Aorta (tissue), 5 donors: ENCODE results near the gene FRMD5. TPM values are rescaled to one million over a fixed set of nuclear protein-coding genes. Genes with fewer than 3 reads are reported as not detected.

Experiments
- ATAC-seq: fragments of 200-7000 bp; cut with Tn5 transposase; one replicate; pipeline ENCODE4 v1.9.1; 2022; ENCODE audit warnings: moderate library complexity; ENCODE audit not compliant: low FRiP score
- DNase-seq, 2 donors: peaks; one replicate each; pipeline ENCODE4 v3.0.0-alpha.2; 2020
- H3K27ac ChIP-seq, 2 donors: one replicate each; pipeline ENCODE4 v1.5.1; 2013; ENCODE audit warnings: low read length in 2 of 2, mild to moderate bottlenecking in 2 of 2, moderate library complexity in 2 of 2, control low read depth in 1 of 2, inconsistent platforms in 1 of 2, low read depth in 1 of 2
- H3K27me3 ChIP-seq, 2 donors: one replicate each; pipeline ENCODE4 v1.6.1; 2013; ENCODE audit warnings: control low read depth in 1 of 2, low read length in 1 of 2, mild to moderate bottlenecking in 1 of 2, moderate library complexity in 1 of 2; ENCODE audit not compliant: insufficient read depth in 2 of 2, control insufficient read depth in 1 of 2
- H3K36me3 ChIP-seq, 2 donors: one replicate each; pipeline ENCODE4 v1.6.1; 2013; ENCODE audit warnings: control low read depth in 1 of 2, low read length in 1 of 2, mild to moderate bottlenecking in 1 of 2; ENCODE audit not compliant: insufficient read depth in 2 of 2, control insufficient read depth in 1 of 2
- H3K4me1 ChIP-seq, 2 donors: one replicate each; pipeline ENCODE4 v1.6.1; 2013; ENCODE audit warnings: low read length in 2 of 2, control low read depth in 1 of 2, mild to moderate bottlenecking in 1 of 2, moderate library complexity in 1 of 2; ENCODE audit not compliant: insufficient read depth in 2 of 2, control insufficient read depth in 1 of 2
- H3K4me3 ChIP-seq, 2 donors: one replicate each; pipeline ENCODE4 v1.5.1; 2013; ENCODE audit warnings: low read length in 2 of 2, control low read depth in 1 of 2, mild to moderate bottlenecking in 1 of 2
- H3K9me3 ChIP-seq: one replicate; pipeline ENCODE4 v1.6.1; 2013; ENCODE audit warnings: mild to moderate bottlenecking, low read length; ENCODE audit not compliant: control insufficient read depth
- WGBS, 2 donors: extraction: QIAGEN DNeasy Blood & Tissue Kit; methylation state at CpG; one replicate each; pipeline ENCODE4 v1.1.7; 2013; 5-methylcytosine and 5-hydroxymethylcytosine counted together
- intact Hi-C, 2 donors: fragments of 100-400 bp; cut with DNase I; formaldehyde crosslinking; loops; one replicate each; pipeline versions ENCODE4 v1.14.2 to v1.15.0; 2022
- polyA plus RNA-seq, 2 donors: library from polyadenylated mRNA; stranded (reverse); fragments of 200-250 nt; gene quantifications; one replicate each; pipeline ENCODE4 v1.2.3, GENCODE V29; 2013
- total RNA-seq, 2 donors: library from RNA; stranded (reverse); fragmentation: NEBNext Ultra II Directional; extraction: Animal tissue kit (Norgen Biotek cat#: 25700); gene quantifications; one replicate each; pipeline ENCODE4 v1.2.1, GENCODE V29; 2021
- donor health status: healthy with polysubstance abuse.
- donor health status: Bipolar disorder and iron deficiency.
- donor health status: DM: no; HTN: no; CAD: no.
- donor health status: DM: no; HTN: no; CAD: no.
- donor health status: DM: yes; HTN: yes; CAD: no.

The FRMD5 gene
- total and polyA plus RNA-seq, 4 donors = 0.18 to 0.88 (median 0.58) TPM

- no peaks in the 10 kb centered on the region for H3K4me1 ChIP-seq
- ATAC-seq (no peak), DNase-seq (no peak)
- H3K9me3 ChIP-seq = peaks cover 2% of the 10 kb centered on the region
- 76% methylated on average over 1 of the region's 1 CpG for WGBS, 2 donors
- H3K4me3 ChIP-seq = no peak overlapping the region
- intact Hi-C loops = no loop called here
- no peaks in the 10 kb centered on the region for H3K27me3 ChIP-seq
- H3K27ac ChIP-seq = no peak overlapping the region
- no peaks in the 10 kb centered on the region for H3K36me3 ChIP-seq
Observed at GRCh38 chr15:43975770-43976169, 219.3 kb downstream of the FRMD5 start.

GRCh38 chr15:43975326-43975725 is 219.7 kb downstream of the FRMD5 start:
- intact Hi-C loops = no loop called here
- 27 to 47% methylated on average over 4 of the region's 4 CpGs for WGBS, 2 donors
- Histone ChIP-seq H3K36me3 (no peaks in the 10 kb centered on the region), H3K4me3 (no peak overlapping the region), H3K27ac (no peak overlapping the region), H3K27me3 (no peaks in the 10 kb centered on the region), H3K9me3 (peaks cover 2% of the 10 kb centered on the region), H3K4me1 (no peaks in the 10 kb centered on the region)
- no peak for ATAC-seq
- DNase-seq = no peak

- peaks cover 2% of the 10 kb centered on the region for H3K9me3 ChIP-seq
- intact Hi-C loops = no loop called here
- no peaks in the 10 kb centered on the region for H3K27me3 ChIP-seq
- no peaks in the 10 kb centered on the region for H3K36me3 ChIP-seq
- DNase-seq (no peak), ATAC-seq (no peak)
- WGBS, 2 donors = 53 to 63% methylated on average over 3 of the region's 3 CpGs
- H3K27ac ChIP-seq = no peak overlapping the region
- H3K4me3 ChIP-seq = no peak overlapping the region
- no peaks in the 10 kb centered on the region for H3K4me1 ChIP-seq
Observed at GRCh38 chr15:43974852-43975251, 220.2 kb downstream of the FRMD5 start.

GRCh38 chr15:43969802-43970375 is 225.2 kb downstream of the FRMD5 start:
- ATAC-seq = no peak
- intact Hi-C loops = no loop called here

GRCh38 chr15:43968551-43968950 is 226.5 kb downstream of the FRMD5 start:
- no peak overlapping the region for H3K4me3 ChIP-seq
- WGBS, 2 donors = 46 to 51% methylated on average over 3 of the region's 3 CpGs
- ATAC-seq = no peak
- no peaks in the 10 kb centered on the region for H3K27me3 ChIP-seq
- intact Hi-C loops = no loop called here
- DNase-seq = no peak
- no peak overlapping the region for H3K27ac ChIP-seq
- no peaks in the 10 kb centered on the region for H3K36me3 ChIP-seq
- H3K4me1 ChIP-seq = no peaks in the 10 kb centered on the region
- no peaks in the 10 kb centered on the region for H3K9me3 ChIP-seq

More at GRCh38 chr15:43969802-43970375, 225.2 kb downstream of the FRMD5 start:
- Histone ChIP-seq H3K27ac (no peak overlapping the region), H3K36me3 (no peaks in the 10 kb centered on the region), H3K27me3 (no peaks in the 10 kb centered on the region), H3K4me3 (no peak overlapping the region), H3K4me1 (no peaks in the 10 kb centered on the region), H3K9me3 (no peaks in the 10 kb centered on the region)
- WGBS, 2 donors = 97 to 99% methylated on average over 1 of the region's 1 CpG
- DNase-seq = no peak

GRCh38 chr15:43966646-43967045 is 228.4 kb downstream of the FRMD5 start:
- Histone ChIP-seq H3K4me3 (no peak overlapping the region), H3K9me3 (no peaks in the 10 kb centered on the region), H3K27me3 (no peaks in the 10 kb centered on the region), H3K4me1 (no peaks in the 10 kb centered on the region), H3K27ac (no peak overlapping the region), H3K36me3 (no peaks in the 10 kb centered on the region)
- ATAC-seq (no peak), DNase-seq (no peak)
- intact Hi-C loops = no loop called here

GRCh38 chr15:43958861-43959330 is 236.2 kb downstream of the FRMD5 start:
- 4 to 8% methylated on average over 2 of the region's 2 CpGs for WGBS, 2 donors
- Histone ChIP-seq H3K27me3 (no peaks in the 10 kb centered on the region), H3K4me3 (no peak overlapping the region), H3K36me3 (no peaks in the 10 kb centered on the region), H3K9me3 (no peaks in the 10 kb centered on the region), H3K27ac (no peak overlapping the region), H3K4me1 (no peaks in the 10 kb centered on the region)
- no peak for ATAC-seq
- intact Hi-C loops = no loop called here
- DNase-seq = no peak

- Histone ChIP-seq H3K27me3 (no peaks in the 10 kb centered on the region), H3K27ac (no peak overlapping the region), H3K4me3 (no peak overlapping the region), H3K4me1 (no peaks in the 10 kb centered on the region), H3K9me3 (no peaks in the 10 kb centered on the region), H3K36me3 (no peaks in the 10 kb centered on the region)
- intact Hi-C loops = no loop called here
- DNase-seq (no peak), ATAC-seq (no peak)
- 93 to 97% methylated on average over 1 of the region's 1 CpG for WGBS, 2 donors
Observed at GRCh38 chr15:43957724-43958123, 237.3 kb downstream of the FRMD5 start.

GRCh38 chr15:43955140-43955539 is 239.9 kb downstream of the FRMD5 start:
- WGBS, 2 donors = 87 to 92% methylated on average over 1 of the region's 1 CpG
- no peaks in the 10 kb centered on the region for H3K9me3 ChIP-seq
- no peaks in the 10 kb centered on the region for H3K27me3 ChIP-seq
- H3K36me3 ChIP-seq = no peaks in the 10 kb centered on the region
- ATAC-seq (no peak), DNase-seq (no peak)
- H3K4me3 ChIP-seq = no peak overlapping the region
- intact Hi-C loops = no loop called here
- H3K4me1 ChIP-seq = no peaks in the 10 kb centered on the region
- no peak overlapping the region for H3K27ac ChIP-seq
